Subcutaneous adipose tissue (tissue), 4 donors: Measurements from ENCODE around the gene TCP11. TPM values are rescaled to one million over a fixed set of nuclear protein-coding genes. Genes with fewer than 3 reads are reported as not detected.

Source experiments
- total RNA-seq, 4 donors: library from RNA; depleted of rRNA; stranded (reverse); fragments of >200 nt; gene quantifications; one replicate each; pipeline ENCODE4 v1.1.0, GENCODE V29; 2016
- TF ChIP-seq, protein P1 (sequence below): fragments of 450-650 bp; IDR thresholded peaks from one replicate; pipeline ENCODE4 v1.5.1; 2016; ENCODE audit warnings: low read depth, mild to moderate bottlenecking, control low read depth, antibody characterized with exemption, moderate library complexity

The TCP11 gene
- total RNA-seq, 4 donors from 2014 or later, result not detected

- TF ChIP-seq, protein P1, sequence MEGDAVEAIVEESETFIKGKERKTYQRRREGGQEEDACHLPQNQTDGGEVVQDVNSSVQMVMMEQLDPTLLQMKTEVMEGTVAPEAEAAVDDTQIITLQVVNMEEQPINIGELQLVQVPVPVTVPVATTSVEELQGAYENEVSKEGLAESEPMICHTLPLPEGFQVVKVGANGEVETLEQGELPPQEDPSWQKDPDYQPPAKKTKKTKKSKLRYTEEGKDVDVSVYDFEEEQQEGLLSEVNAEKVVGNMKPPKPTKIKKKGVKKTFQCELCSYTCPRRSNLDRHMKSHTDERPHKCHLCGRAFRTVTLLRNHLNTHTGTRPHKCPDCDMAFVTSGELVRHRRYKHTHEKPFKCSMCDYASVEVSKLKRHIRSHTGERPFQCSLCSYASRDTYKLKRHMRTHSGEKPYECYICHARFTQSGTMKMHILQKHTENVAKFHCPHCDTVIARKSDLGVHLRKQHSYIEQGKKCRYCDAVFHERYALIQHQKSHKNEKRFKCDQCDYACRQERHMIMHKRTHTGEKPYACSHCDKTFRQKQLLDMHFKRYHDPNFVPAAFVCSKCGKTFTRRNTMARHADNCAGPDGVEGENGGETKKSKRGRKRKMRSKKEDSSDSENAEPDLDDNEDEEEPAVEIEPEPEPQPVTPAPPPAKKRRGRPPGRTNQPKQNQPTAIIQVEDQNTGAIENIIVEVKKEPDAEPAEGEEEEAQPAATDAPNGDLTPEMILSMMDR, result no peak
These were observed 24.5 kb upstream of the TCP11 start for GRCh38 chr6:35165630-35166071.

DNA sequence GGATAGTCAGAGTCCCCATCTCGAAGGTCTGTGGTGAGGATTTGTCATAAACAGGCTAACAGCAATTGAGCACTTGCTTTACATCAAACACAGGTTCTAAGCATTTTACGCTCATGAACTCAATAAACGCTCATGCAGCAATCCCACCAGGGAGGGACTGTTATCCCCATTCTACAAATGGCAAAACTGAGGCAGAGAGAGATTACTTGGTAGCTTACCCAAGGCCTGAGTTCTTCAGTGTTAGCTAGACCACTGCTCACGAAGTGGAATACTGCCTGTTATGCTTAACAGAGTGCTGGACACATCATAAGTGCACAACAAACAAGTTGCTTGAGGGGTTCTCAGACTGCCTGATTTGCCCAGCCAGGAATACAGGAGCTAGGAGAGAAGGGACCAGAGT, 23.7 kb upstream of the TCP11 start:
- TF ChIP-seq, protein P1, result no peak

DNA sequence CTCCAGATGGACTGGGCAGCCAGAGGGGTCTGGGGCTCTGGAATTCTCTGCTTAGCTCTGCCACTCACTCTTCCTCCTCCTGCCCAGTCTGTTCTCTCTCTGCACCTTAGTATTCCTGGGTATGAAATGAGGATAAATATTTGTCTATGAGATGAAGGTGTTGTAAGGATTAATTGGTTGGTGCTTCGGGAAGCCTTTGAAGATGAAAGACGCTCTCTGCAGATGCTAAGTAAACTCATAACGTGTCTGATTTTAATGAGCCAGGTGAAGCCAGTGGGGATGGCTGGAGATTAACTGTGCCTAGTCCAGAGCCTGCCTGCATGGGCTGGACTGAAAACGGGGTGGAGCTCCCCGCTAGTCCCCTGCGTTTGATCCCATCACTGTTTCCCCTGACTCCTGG, 23.1 kb upstream of the TCP11 start:
- TF ChIP-seq, protein P1, result no peak

- TF ChIP-seq, protein P1, result no peak
These were observed 22.7 kb upstream of the TCP11 start for GRCh38 chr6:35163836-35164235.

DNA sequence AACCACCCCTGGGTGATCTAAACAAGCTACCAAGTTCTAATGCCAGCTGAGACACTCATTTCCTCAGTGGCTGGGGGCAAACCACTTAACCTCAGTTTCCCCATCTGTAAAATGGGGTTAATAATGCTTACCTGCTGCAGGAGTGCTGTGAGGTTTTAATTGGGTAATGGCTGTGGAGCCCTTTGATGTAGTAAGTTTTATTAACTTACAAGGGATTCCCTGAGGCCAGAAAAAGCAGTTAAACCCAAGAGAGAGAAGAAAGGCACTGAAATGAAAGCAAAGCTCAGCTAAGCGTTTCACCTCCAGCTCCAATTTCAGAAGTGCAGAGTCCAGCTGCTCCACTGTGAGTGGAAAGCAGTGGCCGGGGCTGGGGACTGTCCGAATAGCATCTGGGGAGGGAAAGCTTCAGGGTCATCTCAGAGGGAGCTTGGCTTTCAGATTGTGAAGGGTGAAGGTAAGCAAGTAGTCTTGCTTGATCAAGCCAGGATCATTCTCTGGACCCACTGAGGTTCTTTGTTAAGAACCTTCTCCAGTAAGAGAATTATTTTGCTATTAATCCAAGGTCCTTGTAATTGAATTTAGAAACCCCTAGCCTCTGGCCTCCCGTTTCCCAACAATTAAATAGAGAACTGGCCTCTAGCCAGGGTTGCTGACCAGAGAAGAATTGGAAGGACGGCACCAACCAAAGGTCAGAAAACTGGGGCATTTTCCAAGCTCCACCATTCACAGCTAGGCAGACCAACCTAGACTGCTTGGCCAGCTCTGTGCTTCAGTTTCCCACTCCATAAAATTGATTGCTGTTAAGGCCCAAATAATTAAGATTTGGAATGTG, 20.9 kb upstream of the TCP11 start:
- TF ChIP-seq, protein P1, result no peak

DNA sequence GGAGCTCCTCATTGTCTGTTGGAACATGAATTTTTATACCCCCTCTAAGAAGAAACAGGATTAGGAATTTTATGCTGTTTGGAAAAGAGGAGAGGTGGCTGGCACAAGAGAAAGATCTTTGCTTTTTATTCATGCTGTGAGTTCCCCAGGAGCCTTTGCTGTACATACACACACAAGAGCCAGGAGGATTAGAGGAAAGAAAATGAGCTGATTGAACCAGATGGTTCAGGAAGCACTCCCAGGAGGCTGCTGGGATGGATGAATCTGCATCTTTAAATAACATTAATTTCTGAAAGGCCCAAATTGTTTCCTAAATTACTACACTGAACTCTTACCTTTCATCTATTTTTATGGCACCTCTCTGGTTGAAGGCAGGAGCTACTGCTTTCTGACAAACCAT, 20.1 kb upstream of the TCP11 start:
- TF ChIP-seq, protein P1, result no peak

GRCh38 chr6:35160642-35161041, 19.5 kb upstream of the TCP11 start:
- TF ChIP-seq, protein P1, result no peak
